ENCODE measurements around the gene YWHAG. TPM values are rescaled to one million over a fixed set of nuclear protein-coding genes. Genes with fewer than 3 reads are reported as not detected.

The YWHAG gene
- total and polyA plus RNA-seq, 2 of the 13 experiments (the other 11 are each of a cell fraction or from before 2014, with no cell fraction given), result 36.9 to 67.5 TPM

DNA sequence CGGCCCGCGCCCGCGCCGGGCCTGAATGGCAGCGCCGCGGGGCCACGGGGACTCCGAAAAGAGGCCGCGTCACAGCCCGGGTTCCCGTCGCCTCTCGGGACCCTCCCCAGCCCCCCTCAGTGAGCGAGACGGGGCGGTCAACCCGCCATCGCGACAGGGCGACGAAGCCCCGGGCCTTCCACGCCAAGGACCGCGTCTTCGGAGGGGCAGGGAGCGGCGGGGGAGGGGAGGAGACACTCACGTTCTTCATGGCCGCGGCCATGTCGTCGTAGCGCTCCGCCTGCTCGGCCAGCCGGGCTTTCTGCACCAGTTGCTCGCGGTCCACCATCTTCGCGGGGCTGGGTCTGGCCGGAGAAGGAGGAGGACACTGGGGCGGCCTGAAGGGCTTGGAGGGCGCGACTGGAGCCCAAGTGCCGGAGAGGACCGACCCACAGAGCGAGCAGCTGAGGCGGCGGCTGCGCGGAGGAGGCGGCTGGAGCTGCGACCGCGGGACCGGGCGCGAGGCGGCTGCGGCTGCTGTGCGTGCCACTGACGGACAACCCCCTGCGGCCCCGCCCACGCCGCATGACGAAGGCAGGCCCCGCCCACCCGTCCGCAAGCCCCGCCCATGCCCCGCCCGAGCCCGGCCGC, at the start of gene YWHAG (continued):
- TF ChIP-seq, protein P1, sequence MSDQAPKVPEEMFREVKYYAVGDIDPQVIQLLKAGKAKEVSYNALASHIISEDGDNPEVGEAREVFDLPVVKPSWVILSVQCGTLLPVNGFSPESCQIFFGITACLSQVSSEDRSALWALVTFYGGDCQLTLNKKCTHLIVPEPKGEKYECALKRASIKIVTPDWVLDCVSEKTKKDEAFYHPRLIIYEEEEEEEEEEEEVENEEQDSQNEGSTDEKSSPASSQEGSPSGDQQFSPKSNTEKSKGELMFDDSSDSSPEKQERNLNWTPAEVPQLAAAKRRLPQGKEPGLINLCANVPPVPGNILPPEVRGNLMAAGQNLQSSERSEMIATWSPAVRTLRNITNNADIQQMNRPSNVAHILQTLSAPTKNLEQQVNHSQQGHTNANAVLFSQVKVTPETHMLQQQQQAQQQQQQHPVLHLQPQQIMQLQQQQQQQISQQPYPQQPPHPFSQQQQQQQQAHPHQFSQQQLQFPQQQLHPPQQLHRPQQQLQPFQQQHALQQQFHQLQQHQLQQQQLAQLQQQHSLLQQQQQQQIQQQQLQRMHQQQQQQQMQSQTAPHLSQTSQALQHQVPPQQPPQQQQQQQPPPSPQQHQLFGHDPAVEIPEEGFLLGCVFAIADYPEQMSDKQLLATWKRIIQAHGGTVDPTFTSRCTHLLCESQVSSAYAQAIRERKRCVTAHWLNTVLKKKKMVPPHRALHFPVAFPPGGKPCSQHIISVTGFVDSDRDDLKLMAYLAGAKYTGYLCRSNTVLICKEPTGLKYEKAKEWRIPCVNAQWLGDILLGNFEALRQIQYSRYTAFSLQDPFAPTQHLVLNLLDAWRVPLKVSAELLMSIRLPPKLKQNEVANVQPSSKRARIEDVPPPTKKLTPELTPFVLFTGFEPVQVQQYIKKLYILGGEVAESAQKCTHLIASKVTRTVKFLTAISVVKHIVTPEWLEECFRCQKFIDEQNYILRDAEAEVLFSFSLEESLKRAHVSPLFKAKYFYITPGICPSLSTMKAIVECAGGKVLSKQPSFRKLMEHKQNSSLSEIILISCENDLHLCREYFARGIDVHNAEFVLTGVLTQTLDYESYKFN (CRISPR knock-in tag; conservative IDR thresholded peaks at IDR 0.05), result peak; percentile 34; the same call in 1 of the 2 replicates
- TF ChIP-seq ZNF383 (CRISPR knock-in tag; IDR thresholded peaks at IDR 0.05; ENCODE audit: borderline replicate concordance) (0 out of 2 replicates have a peak, but pooled peaks have one; percentile 85), YEATS2 (CRISPR knock-in tag; IDR thresholded peaks at IDR 0.05; ENCODE audit: borderline replicate concordance) (peak; percentile 67; the same call in 1 of the 2 replicates), DDIT3 (CRISPR knock-in tag; IDR thresholded peaks at IDR 0.05) (peak; percentile 76; the same call in 1 of the 2 replicates), USF2 (IDR thresholded peaks at IDR 0.05; ENCODE audit: low read depth, low read length) (no peak), USF2 (CRISPR knock-in tag; IDR thresholded peaks at IDR 0.05; ENCODE audit: borderline replicate concordance) (0 out of 2 replicates have a peak, but pooled peaks have one; percentile 18), NAIF1 (CRISPR knock-in tag; IDR thresholded peaks at IDR 0.05; ENCODE audit: borderline replicate concordance) (no peak), ATRX (CRISPR knock-in tag; IDR thresholded peaks at IDR 0.05; ENCODE audit: borderline replicate concordance) (no peak), FOXO1 (CRISPR knock-in tag; IDR thresholded peaks at IDR 0.05) (no peak; the same call in 1 of the 2 replicates), TEF (CRISPR knock-in tag; IDR thresholded peaks at IDR 0.05) (no peak), GABPA (IDR thresholded peaks at IDR 0.05; ENCODE audit: low read depth, low read length) (no peak), GABPA (CRISPR knock-in tag; IDR thresholded peaks at IDR 0.05; ENCODE audit: low read depth) (no peak), ZFP37 (CRISPR knock-in tag; IDR thresholded peaks at IDR 0.05; ENCODE audit: borderline replicate concordance) (no peak; the same call in 1 of the 2 replicates), ZC3H13 (CRISPR knock-in tag; IDR thresholded peaks at IDR 0.05) (peak; percentile 78; the same call in 1 of the 2 replicates), SMARCE1 (IDR thresholded peaks at IDR 0.05; ENCODE audit: borderline replicate concordance) (no peak)
- TF ChIP-seq, protein P2, sequence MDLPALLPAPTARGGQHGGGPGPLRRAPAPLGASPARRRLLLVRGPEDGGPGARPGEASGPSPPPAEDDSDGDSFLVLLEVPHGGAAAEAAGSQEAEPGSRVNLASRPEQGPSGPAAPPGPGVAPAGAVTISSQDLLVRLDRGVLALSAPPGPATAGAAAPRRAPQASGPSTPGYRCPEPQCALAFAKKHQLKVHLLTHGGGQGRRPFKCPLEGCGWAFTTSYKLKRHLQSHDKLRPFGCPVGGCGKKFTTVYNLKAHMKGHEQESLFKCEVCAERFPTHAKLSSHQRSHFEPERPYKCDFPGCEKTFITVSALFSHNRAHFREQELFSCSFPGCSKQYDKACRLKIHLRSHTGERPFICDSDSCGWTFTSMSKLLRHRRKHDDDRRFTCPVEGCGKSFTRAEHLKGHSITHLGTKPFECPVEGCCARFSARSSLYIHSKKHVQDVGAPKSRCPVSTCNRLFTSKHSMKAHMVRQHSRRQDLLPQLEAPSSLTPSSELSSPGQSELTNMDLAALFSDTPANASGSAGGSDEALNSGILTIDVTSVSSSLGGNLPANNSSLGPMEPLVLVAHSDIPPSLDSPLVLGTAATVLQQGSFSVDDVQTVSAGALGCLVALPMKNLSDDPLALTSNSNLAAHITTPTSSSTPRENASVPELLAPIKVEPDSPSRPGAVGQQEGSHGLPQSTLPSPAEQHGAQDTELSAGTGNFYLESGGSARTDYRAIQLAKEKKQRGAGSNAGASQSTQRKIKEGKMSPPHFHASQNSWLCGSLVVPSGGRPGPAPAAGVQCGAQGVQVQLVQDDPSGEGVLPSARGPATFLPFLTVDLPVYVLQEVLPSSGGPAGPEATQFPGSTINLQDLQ (CRISPR knock-in tag; IDR thresholded peaks at IDR 0.05), result 0 out of 2 replicates have a peak, but pooled peaks have one; percentile 48
- TF ChIP-seq, protein P3, sequence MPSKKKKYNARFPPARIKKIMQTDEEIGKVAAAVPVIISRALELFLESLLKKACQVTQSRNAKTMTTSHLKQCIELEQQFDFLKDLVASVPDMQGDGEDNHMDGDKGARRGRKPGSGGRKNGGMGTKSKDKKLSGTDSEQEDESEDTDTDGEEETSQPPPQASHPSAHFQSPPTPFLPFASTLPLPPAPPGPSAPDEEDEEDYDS (CRISPR knock-in tag; IDR thresholded peaks at IDR 0.05), result peak; percentile 72; the same call in 1 of the 2 replicates
- TF ChIP-seq, protein P4, sequence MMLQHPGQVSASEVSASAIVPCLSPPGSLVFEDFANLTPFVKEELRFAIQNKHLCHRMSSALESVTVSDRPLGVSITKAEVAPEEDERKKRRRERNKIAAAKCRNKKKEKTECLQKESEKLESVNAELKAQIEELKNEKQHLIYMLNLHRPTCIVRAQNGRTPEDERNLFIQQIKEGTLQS (CRISPR knock-in tag; IDR thresholded peaks at IDR 0.05), result 0 out of 2 replicates have a peak, but pooled peaks have one; percentile 32
